B cell (primary cell): ENCODE measurements around the gene TMEM232. TPM values are rescaled to one million over a fixed set of nuclear protein-coding genes. Genes with fewer than 3 reads are reported as not detected.

ENCODE experiments used
- ATAC-seq: fragments of 200-7000 bp; cut with Tn5 transposase; one replicate; pipeline ENCODE4 v1.10.0; 2021; ENCODE audit warnings: low read depth, mild to moderate bottlenecking, moderate number of reproducible peaks, moderate library complexity
- CTCF ChIA-PET: fragments of 350-600 bp; sonication (Branson Sonifier 250); formaldehyde crosslinking; loops from one replicate; lab custom pipeline; 2021; ENCODE audit warnings: antibody characterized with exemption, inconsistent platforms; lab: Charles Lee
- POLR2A ChIA-PET: fragments of 350-600 bp; sonication (Branson Sonifier 250); formaldehyde crosslinking; loops from one replicate; lab custom pipeline; 2021; ENCODE audit warnings: antibody characterized with exemption; lab: Charles Lee
- DNase-seq: peaks from one replicate; pipeline ENCODE4 v3.0.0; 2013
- H2AFZ ChIP-seq: 2 replicates; pipeline ENCODE4 v1.6.1; 2012; ENCODE audit warnings: mild to moderate bottlenecking, low read depth, low read length; ENCODE audit not compliant: insufficient read depth, poor library complexity, severe bottlenecking
- H3K27ac ChIP-seq, 2 donors: 1 replicate in 1 of 2; 2 replicates in 1 of 2; pipeline ENCODE4 v1.5.1; 2012 to 2013; ENCODE audit warnings: low read length in 2 of 2, mild to moderate bottlenecking in 2 of 2, moderate library complexity in 1 of 2
- H3K27me3 ChIP-seq, 4 experiments: fragments of 200-600 bp in 1 of 4; sonication (generic) in 1 of 4; replicated peaks in 1 of 4; 1 replicate in 2 of 4; 2 replicates in 2 of 4; pipeline versions ENCODE4 v1.6.1 to v1.7.0; 2013 to 2016; ENCODE audit warnings: low read length in 3 of 4, mild to moderate bottlenecking in 2 of 4, mixed read lengths in 1 of 4, moderate library complexity in 1 of 4; ENCODE audit not compliant: insufficient read depth in 4 of 4, control insufficient read depth in 3 of 4; ENCODE audit errors: control extremely low read depth in 1 of 4
- H3K36me3 ChIP-seq, 2 experiments: replicated peaks in 1 of 2; 1 replicate in 1 of 2; 2 replicates in 1 of 2; pipeline versions ENCODE4 v1.6.1 to v1.7.1; 2013; ENCODE audit warnings: low read length in 1 of 2; ENCODE audit not compliant: insufficient read depth in 2 of 2, control insufficient read depth in 1 of 2; ENCODE audit errors: control extremely low read depth in 1 of 2, extremely low read depth in 1 of 2
- H3K4me1 ChIP-seq, 2 donors: fragments of 200-600 bp in 1 of 2; sonication (generic) in 1 of 2; 1 replicate in 1 of 2; 2 replicates in 1 of 2; pipeline versions ENCODE4 v1.5.1 to v1.6.1; 2013 to 2017; ENCODE audit warnings: low read length in 2 of 2; ENCODE audit not compliant: control insufficient read depth in 2 of 2, insufficient read depth in 2 of 2
- H3K4me2 ChIP-seq: replicated peaks from 2 replicates; pipeline ENCODE3; 2012; ENCODE audit warnings: mild to moderate bottlenecking, low read depth, low read length; ENCODE audit not compliant: poor library complexity, severe bottlenecking
- H3K4me3 ChIP-seq, 5 experiments: fragments of 200-600 bp in 1 of 5; sonication (generic) in 1 of 5; 1 replicate in 3 of 5; 2 replicates in 2 of 5; pipeline versions ENCODE4 v1.5.1 to v1.7.0; 2011 to 2016; ENCODE audit warnings: low read length in 4 of 5, mild to moderate bottlenecking in 4 of 5, low read depth in 2 of 5, control low read depth in 1 of 5, moderate library complexity in 1 of 5; ENCODE audit not compliant: insufficient read depth in 1 of 5; ENCODE audit errors: control extremely low read depth in 1 of 5, extremely low read depth in 1 of 5
- H3K79me2 ChIP-seq: fragments of 200-600 bp; sonication (generic); one replicate; pipeline ENCODE4 v1.6.0; 2016; ENCODE audit warnings: low read length; ENCODE audit not compliant: control insufficient read depth, insufficient read depth
- H3K9ac ChIP-seq: fragments of 200-600 bp; sonication (generic); 2 replicates; pipeline ENCODE4 v1.6.1; 2017; ENCODE audit warnings: mild to moderate bottlenecking, low read length, moderate library complexity
- H3K9me3 ChIP-seq, 3 donors: one replicate each; pipeline versions ENCODE4 v1.6.1 to v1.7.1; 2013; ENCODE audit warnings: low read length in 2 of 3; ENCODE audit not compliant: control insufficient read depth in 2 of 3, insufficient read depth in 1 of 3; ENCODE audit errors: control extremely low read depth in 1 of 3
- H4K20me1 ChIP-seq: 2 replicates; pipeline ENCODE4 v1.6.0; 2012; ENCODE audit warnings: mild to moderate bottlenecking, low read length; ENCODE audit not compliant: insufficient read depth, control insufficient read depth, poor library complexity, severe bottlenecking
- H3K27ac Mint-ChIP-seq: one replicate; pipeline ENCODE4 v1.8.0; 2021; ENCODE audit warnings: mixed read lengths
- H3K27me3 Mint-ChIP-seq: one replicate; pipeline ENCODE4 v1.8.0; 2021; ENCODE audit warnings: mixed read lengths
- H3K4me1 Mint-ChIP-seq: one replicate; pipeline ENCODE4 v1.8.0; 2021; ENCODE audit warnings: mixed read lengths
- H3K4me3 Mint-ChIP-seq: one replicate; pipeline ENCODE4 v1.8.0; 2021; ENCODE audit warnings: mixed read lengths
- H3K9me3 Mint-ChIP-seq: one replicate; pipeline ENCODE4 v1.8.0; 2022; ENCODE audit warnings: mixed read lengths; ENCODE audit not compliant: insufficient read depth
- CTCF ChIP-seq: fragments of 200-600 bp; IDR thresholded peaks from one replicate; pipeline ENCODE4 v1.8.0; 2022; ENCODE audit warnings: antibody characterized with exemption, mild to moderate bottlenecking
- EZH2 ChIP-seq: IDR thresholded peaks from 2 replicates; pipeline ENCODE4 v1.6.1; 2012; ENCODE audit warnings: borderline replicate concordance, low read depth, mild to moderate bottlenecking, moderate library complexity, low read length; ENCODE audit not compliant: insufficient read depth, poor library complexity, severe bottlenecking
- WGBS: methylation state at CpG from one replicate; pipeline ENCODE4 v1.1.5; 2013; ENCODE audit warnings: missing lambda C conversion rate; ENCODE audit not compliant: insufficient coverage; 5-methylcytosine and 5-hydroxymethylcytosine counted together
- intact Hi-C: fragments of 100-400 bp; cut with micrococcal nuclease; formaldehyde crosslinking; loops from one replicate; pipeline ENCODE4 v1.10.0; 2022
- polyA plus RNA-seq: library from polyadenylated mRNA; depleted of rRNA; stranded (reverse); fragments of >200 nt; gene quantifications from 2 replicates; pipeline ENCODE4 v1.2.3, GENCODE V29; 2012
- total RNA-seq, 2 donors: library from RNA; stranded (reverse); fragments of 120-200 nt in 1 of 2; gene quantifications; 1 replicate in 1 of 2; 2 replicates in 1 of 2; pipeline versions ENCODE4 v1.2.3 to v1.2.4, GENCODE V29; 2013 to 2022

The TMEM232 gene
- total and polyA plus RNA-seq, 2 donors (not counting 1 experiment from before 2014, with no cell fraction given): 0.49 to 2.9 TPM

DNA sequence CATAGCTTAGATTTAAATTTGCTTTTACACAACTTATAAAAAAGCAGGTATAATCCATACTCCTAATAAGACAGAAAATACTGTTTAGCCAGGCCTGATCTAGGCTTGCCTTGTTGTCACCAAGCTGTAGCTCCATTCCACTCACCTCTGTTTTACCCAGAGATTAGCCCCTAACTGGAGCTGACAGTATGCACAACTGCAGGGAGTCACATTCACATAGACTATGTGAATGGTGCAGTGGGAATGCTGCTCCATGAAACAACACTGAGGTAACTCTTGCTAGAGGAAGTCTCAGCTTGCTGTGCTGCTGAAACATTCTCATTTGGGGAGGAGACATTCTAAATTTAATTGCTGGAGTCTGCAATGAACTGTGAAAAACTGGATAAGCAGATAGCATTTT, 209.1 kb downstream of the TMEM232 start:
- CTCF ChIA-PET: no interaction called here

DNA sequence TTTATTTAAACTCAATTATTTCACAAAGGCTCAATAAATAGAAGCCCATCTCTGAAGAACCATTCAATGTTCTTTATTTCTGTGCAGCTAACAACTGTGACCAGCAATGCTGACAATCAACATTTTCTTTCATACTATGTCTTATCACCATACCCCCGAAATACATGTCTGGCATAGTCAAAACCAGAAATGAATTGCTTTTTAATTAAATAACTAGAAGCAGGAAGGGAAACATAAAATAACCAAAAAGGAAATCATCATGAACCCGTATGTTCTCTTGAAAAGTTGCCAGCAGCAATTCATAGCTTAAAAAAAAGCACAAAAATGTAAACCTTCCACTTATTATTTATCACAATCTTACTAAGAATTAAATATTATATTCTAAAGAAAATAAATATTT, 212.4 kb downstream of the TMEM232 start:
- no peak overlapping the region for H3K4me3 Mint-ChIP-seq
- H3K4me1 Mint-ChIP-seq: no peaks in the 10 kb centered on the region
- no CpG with 5 or more reads among the region's 2 CpGs for WGBS
- H3K27ac Mint-ChIP-seq: no peak overlapping the region
- H3K9me3 Mint-ChIP-seq: no peaks in the 10 kb centered on the region
- ATAC-seq (no peak), DNase-seq (no peak)
- no peak overlapping the region for H3K4me2 ChIP-seq
- H4K20me1 ChIP-seq: no peaks in the 10 kb centered on the region
- H3K27ac ChIP-seq: no peak overlapping the region
- no peaks in the 10 kb centered on the region for H3K9me3 ChIP-seq
- ChIA-PET CTCF (no interaction called here), POLR2A (no interaction called here)
- intact Hi-C loops: no loop called here
- TF ChIP-seq EZH2: no peak
- no peak for TF ChIP-seq CTCF
- no peaks in the 10 kb centered on the region for H3K4me1 ChIP-seq
- H3K27me3 Mint-ChIP-seq: no peaks in the 10 kb centered on the region
- no peak overlapping the region for H2AFZ ChIP-seq
- H3K36me3 ChIP-seq: no peaks in the 10 kb centered on the region
- no peaks in the 10 kb centered on the region for H3K27me3 ChIP-seq
- H3K9ac ChIP-seq: no peak overlapping the region
- H3K4me3 ChIP-seq: no peak overlapping the region
- H3K79me2 ChIP-seq: no peaks in the 10 kb centered on the region

More for the DNA sequence above, 209.1 kb downstream of the TMEM232 start:
- Histone ChIP-seq H3K4me2 (no peak overlapping the region), H3K9me3 (no peaks in the 10 kb centered on the region), H2AFZ (no peak overlapping the region), H3K27me3 (no peaks in the 10 kb centered on the region), H3K4me3 (no peak overlapping the region), H3K36me3 (no peaks in the 10 kb centered on the region), H4K20me1 (no peaks in the 10 kb centered on the region), H3K9ac (no peak overlapping the region), H3K4me1 (no peaks in the 10 kb centered on the region), H3K27ac (no peak overlapping the region), H3K79me2 (no peaks in the 10 kb centered on the region)
- no peak overlapping the region for H3K4me3 Mint-ChIP-seq
- no peak overlapping the region for H3K27ac Mint-ChIP-seq
- peaks cover 6% of the 10 kb centered on the region for H3K9me3 Mint-ChIP-seq
- intact Hi-C loops: no loop called here
- POLR2A ChIA-PET: no interaction called here
- TF ChIP-seq CTCF: no peak
- no peak for ATAC-seq
- no peaks in the 10 kb centered on the region for H3K27me3 Mint-ChIP-seq
- H3K4me1 Mint-ChIP-seq: no peaks in the 10 kb centered on the region
- DNase-seq: no peak
